HCT116 (cell line): ENCODE data around the gene PSAP. TPM values are rescaled to one million over a fixed set of nuclear protein-coding genes. Genes with fewer than 3 reads are reported as not detected.
"Not testable (repeated sequence)": the region's sequence is repeated elsewhere in the genome, so short reads cannot be mapped to it uniquely, and the experiment has no call there.

Source experiments
- ATAC-seq: fragments of 200-7000 bp; cut with Tn5 transposase; 2 replicates; pipeline ENCODE4 v1.9.1; 2020; ENCODE audit warnings: mild to moderate bottlenecking, moderate library complexity
- BruUV-seq: library from RNA; stranded (reverse); fragments of 400-500 nt; replicated peaks from 2 replicates; lab custom pipeline; 2021; lab: Mats Ljungman, UMichigan
- CTCF ChIA-PET: fragments of 300-600 bp; sonication (Branson Sonifier 250); formaldehyde crosslinking; loops from one replicate; lab custom pipeline; 2021; ENCODE audit warnings: antibody characterized with exemption; lab: Charles Lee
- POLR2A ChIA-PET: fragments of 300-600, 350-600 bp; sonication (Branson Sonifier 250); formaldehyde crosslinking; loops from one replicate; lab custom pipeline; 2021; ENCODE audit warnings: antibody characterized with exemption; lab: Charles Lee
- RAD21 ChIA-PET, 2 experiments: fragments of 300-600 bp; sonication (Branson Sonifier 250); formaldehyde crosslinking; loops; one replicate each; lab custom pipeline; 2023; ENCODE audit warnings: low total read pairs in 2 of 2; ENCODE audit not compliant: uncharacterized antibody in 2 of 2, unreplicated experiment in 2 of 2, low non-redundant PET in 1 of 2; lab: Charles Lee
- DNase-seq: peaks from one replicate; pipeline ENCODE4 v3.0.0-alpha.2; 2010; ENCODE audit warnings: low read depth, low spot score
- H2AFZ ChIP-seq: fragments of 200-600 bp; shearing (Covaris generic), sonication (generic); 2 replicates; pipeline ENCODE4 v1.6.1; 2017; ENCODE audit warnings: low read depth, mixed run types, mixed read lengths, antibody characterized with exemption, low read length; ENCODE audit not compliant: poor library complexity, severe bottlenecking
- H3K27ac ChIP-seq: 2 replicates; pipeline ENCODE4 v1.5.1; 2012; ENCODE audit warnings: low read depth, low read length
- H3K27me3 ChIP-seq: fragments of 200-600 bp; sonication (generic); 2 replicates; pipeline ENCODE4 v1.6.1; 2016; ENCODE audit warnings: mixed run types, low read length, mixed read lengths; ENCODE audit not compliant: insufficient read depth
- H3K36me3 ChIP-seq, 2 experiments: fragments of 200-500 bp in 1 of 2; fragments of 200-600 bp in 1 of 2; sonication (Bioruptor generic) in 1 of 2; sonication (generic) in 1 of 2; 2 replicates each; pipeline versions ENCODE4 v1.5.1 to v1.6.1; 2014 to 2016; ENCODE audit warnings: low read length in 2 of 2, inconsistent platforms in 1 of 2, mixed read lengths in 1 of 2, mixed run types in 1 of 2; ENCODE audit not compliant: insufficient read depth in 2 of 2, control insufficient read depth in 1 of 2
- H3K4me1 ChIP-seq, 2 experiments: fragments of 200-600 bp in 1 of 2; sonication (generic) in 1 of 2; 2 replicates each; pipeline versions ENCODE4 v1.5.1 to v1.6.1; 2012 to 2017; ENCODE audit warnings: low read length in 2 of 2, inconsistent platforms in 1 of 2, mild to moderate bottlenecking in 1 of 2, mixed read lengths in 1 of 2, mixed run types in 1 of 2, moderate library complexity in 1 of 2; ENCODE audit not compliant: insufficient read depth in 2 of 2, control insufficient read depth in 1 of 2
- H3K4me2 ChIP-seq: fragments of 200-600 bp; sonication (generic); 2 replicates; pipeline ENCODE4 v1.6.1; 2017; ENCODE audit warnings: mixed run types, low read length, mixed read lengths
- H3K4me3 ChIP-seq, 2 experiments: fragments of 200-600 bp in 1 of 2; sonication (generic) in 1 of 2; replicated peaks in 1 of 2; 2 replicates each; pipeline ENCODE4 v1.5.1; 2011 to 2016; ENCODE audit warnings: low read length in 2 of 2, control low read depth in 1 of 2, low read depth in 1 of 2, mild to moderate bottlenecking in 1 of 2, mixed read lengths in 1 of 2, mixed run types in 1 of 2
- H3K79me2 ChIP-seq: fragments of 200-600 bp; sonication (generic); 2 replicates; pipeline ENCODE4 v1.6.1; 2017; ENCODE audit warnings: mild to moderate bottlenecking, mixed run types, low read length, moderate library complexity, mixed read lengths; ENCODE audit not compliant: insufficient read depth
- H3K9ac ChIP-seq: fragments of 200-600 bp; sonication (generic); 2 replicates; pipeline ENCODE4 v1.6.1; 2016; ENCODE audit warnings: low read length, mixed read lengths
- H3K9me2 ChIP-seq: fragments of 200-600 bp; sonication (generic), shearing (Covaris generic); 2 replicates; pipeline ENCODE4 v1.6.1; 2017; ENCODE audit warnings: mixed run types, mild to moderate bottlenecking, moderate library complexity; ENCODE audit not compliant: insufficient read depth
- H3K9me3 ChIP-seq, 2 experiments: fragments of 200-500 bp in 1 of 2; fragments of 200-600 bp in 1 of 2; sonication (Bioruptor generic) in 1 of 2; sonication (generic) in 1 of 2; 2 replicates each; pipeline ENCODE4 v1.6.1; 2014 to 2017; ENCODE audit warnings: low read length in 2 of 2, mixed read lengths in 2 of 2, inconsistent platforms in 1 of 2, low read depth in 1 of 2, mild to moderate bottlenecking in 1 of 2, mixed run types in 1 of 2, moderate library complexity in 1 of 2; ENCODE audit not compliant: control insufficient read depth in 1 of 2, insufficient read depth in 1 of 2
- H4K20me1 ChIP-seq: fragments of 200-600 bp; sonication (generic), shearing (Covaris generic); 2 replicates; pipeline ENCODE4 v1.6.1; 2017; ENCODE audit warnings: mixed run types, mild to moderate bottlenecking, moderate library complexity; ENCODE audit not compliant: insufficient read depth
- CBX3 ChIP-seq: IDR thresholded peaks from 2 replicates; pipeline ENCODE4 v1.6.1; 2012; ENCODE audit warnings: low read depth
- EGR1 ChIP-seq: IDR thresholded peaks from 2 replicates; pipeline ENCODE4 v1.6.1; 2012; ENCODE audit warnings: low read depth
- ELF1 ChIP-seq: IDR thresholded peaks from 2 replicates; pipeline ENCODE4 v1.6.1; 2012; ENCODE audit warnings: low read depth, borderline replicate concordance
- EZH2phosphoT487 ChIP-seq: fragments of 200-600 bp; IDR thresholded peaks from 2 replicates; pipeline ENCODE4 v1.6.1; 2018; ENCODE audit warnings: antibody characterized with exemption, borderline replicate concordance
- JUND ChIP-seq: IDR thresholded peaks from 2 replicates; pipeline ENCODE4 v1.6.1; 2012
- ZNF274 ChIP-seq: fragments of 200-500 bp; sonication (Bioruptor generic); IDR thresholded peaks from 2 replicates; pipeline ENCODE4 v1.6.1; 2014; ENCODE audit warnings: mild to moderate bottlenecking, low read depth, low read length, inconsistent platforms
- intact Hi-C: fragments of 100-400 bp; cut with micrococcal nuclease; formaldehyde crosslinking; loops from 2 replicates; pipeline ENCODE4 v1.10.0; 2022
- total RNA-seq: library from RNA; stranded (reverse); gene quantifications from one replicate; pipeline ENCODE4 v1.2.1, GENCODE V29; 2021; ENCODE audit not compliant: unreplicated experiment
- TF ChIP-seq, protein P1 (sequence below): IDR thresholded peaks from 2 replicates; pipeline ENCODE4 v1.6.1; 2012; ENCODE audit warnings: low read depth

The PSAP gene
- total RNA-seq, 1 experiment from 2014 or later: 444 TPM

DNA sequence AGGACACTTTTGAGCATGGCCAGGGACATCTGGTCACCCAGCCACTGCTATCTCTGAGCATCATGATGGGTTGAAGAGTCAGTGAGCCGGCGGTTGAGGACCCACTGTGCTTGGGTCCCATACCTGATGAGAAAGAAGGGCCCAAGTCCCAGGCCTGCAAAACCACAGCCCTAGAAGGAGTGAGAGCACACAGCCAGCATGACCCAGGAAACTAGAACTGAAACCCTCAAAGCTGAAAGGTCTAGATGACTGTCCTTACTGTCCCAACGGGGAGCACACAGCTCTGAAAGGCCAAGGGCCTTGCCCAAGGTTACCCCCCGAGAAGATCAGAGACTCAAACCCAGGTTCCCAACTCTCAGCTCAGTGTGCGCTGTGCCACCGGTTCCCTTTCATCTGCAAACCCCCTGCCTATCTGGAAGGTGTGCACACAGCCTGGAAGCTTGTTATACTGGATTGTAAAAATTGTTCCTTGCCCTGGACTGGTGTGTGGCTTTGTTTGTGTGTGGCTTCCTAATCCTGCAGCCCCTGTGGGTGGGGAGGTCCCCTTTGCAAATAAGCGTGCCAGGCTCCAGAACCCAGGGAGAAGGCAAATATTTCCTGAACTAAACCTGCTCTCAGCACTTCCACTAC is 22.6 kb upstream of the PSAP start:
- no peak for ATAC-seq
- H3K9me2 ChIP-seq: no peaks in the 10 kb centered on the region
- H3K9me3 ChIP-seq: no peaks in the 10 kb centered on the region
- ChIA-PET CTCF (no interaction called here), POLR2A (interaction anchor here (1.0 kb wide), 1 partner anchor 22 kb away, joined by 3 read pairs; the partner anchor contains the start of gene PSAP), RAD21 (no interaction called here)
- no peak for DNase-seq
- H3K4me1 ChIP-seq: peaks cover 8 to 10% of the 10 kb centered on the region in 2 experiments
- BruUV-seq: no TSS peak
- H4K20me1 ChIP-seq: no peaks in the 10 kb centered on the region
- H2AFZ ChIP-seq: no peak overlapping the region
- no peak overlapping the region for H3K4me2 ChIP-seq
- no peak overlapping the region for H3K4me3 ChIP-seq
- TF ChIP-seq EGR1: no peak
- TF ChIP-seq ZNF274: no peak
- TF ChIP-seq, protein P1, sequence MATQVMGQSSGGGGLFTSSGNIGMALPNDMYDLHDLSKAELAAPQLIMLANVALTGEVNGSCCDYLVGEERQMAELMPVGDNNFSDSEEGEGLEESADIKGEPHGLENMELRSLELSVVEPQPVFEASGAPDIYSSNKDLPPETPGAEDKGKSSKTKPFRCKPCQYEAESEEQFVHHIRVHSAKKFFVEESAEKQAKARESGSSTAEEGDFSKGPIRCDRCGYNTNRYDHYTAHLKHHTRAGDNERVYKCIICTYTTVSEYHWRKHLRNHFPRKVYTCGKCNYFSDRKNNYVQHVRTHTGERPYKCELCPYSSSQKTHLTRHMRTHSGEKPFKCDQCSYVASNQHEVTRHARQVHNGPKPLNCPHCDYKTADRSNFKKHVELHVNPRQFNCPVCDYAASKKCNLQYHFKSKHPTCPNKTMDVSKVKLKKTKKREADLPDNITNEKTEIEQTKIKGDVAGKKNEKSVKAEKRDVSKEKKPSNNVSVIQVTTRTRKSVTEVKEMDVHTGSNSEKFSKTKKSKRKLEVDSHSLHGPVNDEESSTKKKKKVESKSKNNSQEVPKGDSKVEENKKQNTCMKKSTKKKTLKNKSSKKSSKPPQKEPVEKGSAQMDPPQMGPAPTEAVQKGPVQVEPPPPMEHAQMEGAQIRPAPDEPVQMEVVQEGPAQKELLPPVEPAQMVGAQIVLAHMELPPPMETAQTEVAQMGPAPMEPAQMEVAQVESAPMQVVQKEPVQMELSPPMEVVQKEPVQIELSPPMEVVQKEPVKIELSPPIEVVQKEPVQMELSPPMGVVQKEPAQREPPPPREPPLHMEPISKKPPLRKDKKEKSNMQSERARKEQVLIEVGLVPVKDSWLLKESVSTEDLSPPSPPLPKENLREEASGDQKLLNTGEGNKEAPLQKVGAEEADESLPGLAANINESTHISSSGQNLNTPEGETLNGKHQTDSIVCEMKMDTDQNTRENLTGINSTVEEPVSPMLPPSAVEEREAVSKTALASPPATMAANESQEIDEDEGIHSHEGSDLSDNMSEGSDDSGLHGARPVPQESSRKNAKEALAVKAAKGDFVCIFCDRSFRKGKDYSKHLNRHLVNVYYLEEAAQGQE: no peak
- no peak for TF ChIP-seq EZH2phosphoT487
- TF ChIP-seq JUND: no peak
- no peak for TF ChIP-seq ELF1
- no peak for TF ChIP-seq CBX3
- TF ChIP-seq, all 23 proteins: peak for 0
- intact Hi-C loops: no loop called here
- no peaks in the 10 kb centered on the region for H3K27me3 ChIP-seq
- no peak overlapping the region for H3K27ac ChIP-seq
- H3K36me3 ChIP-seq: no peaks in the 10 kb centered on the region
- no peak overlapping the region for H3K9ac ChIP-seq
- no peaks in the 10 kb centered on the region for H3K79me2 ChIP-seq

DNA sequence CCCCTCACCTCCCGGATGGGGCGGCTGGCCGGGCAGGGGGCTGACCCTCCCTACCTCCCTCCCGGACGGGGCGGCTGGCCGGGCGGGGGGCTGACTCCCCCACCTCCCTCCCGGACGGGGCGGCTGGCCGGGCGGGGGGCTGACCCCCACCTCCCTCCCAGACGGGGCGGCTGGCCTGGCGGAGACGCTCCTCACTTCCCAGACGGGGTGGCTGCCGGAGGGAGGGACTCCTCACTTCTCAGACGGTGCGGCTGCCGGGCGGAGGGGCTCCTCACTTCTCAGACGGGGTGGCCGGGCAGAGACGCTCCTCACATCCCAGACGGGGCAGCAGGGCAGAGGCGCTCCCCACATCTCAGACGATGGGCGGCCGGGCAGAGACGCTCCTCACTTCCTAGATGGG is 18.6 kb upstream of the PSAP start:
- H3K27me3 ChIP-seq, RAD21 ChIA-PET, H3K9me3 ChIP-seq, H3K9ac ChIP-seq, H3K79me2 ChIP-seq, H3K9me2 ChIP-seq, H2AFZ ChIP-seq, H3K36me3 ChIP-seq, POLR2A ChIA-PET, DNase-seq, CTCF ChIA-PET, ATAC-seq, H3K4me3 ChIP-seq, H3K4me2 ChIP-seq, H4K20me1 ChIP-seq, BruUV-seq, H3K27ac ChIP-seq: not testable (repeated sequence)
- H3K4me1 ChIP-seq: peaks cover 20 to 32% of the 10 kb centered on the region in 2 experiments
- intact Hi-C loops: loop anchor here (10.0 kb wide), 1 partner anchor 455 kb away; no protein-coding TSS in a partner anchor
